ENCODE data around the gene C16orf96. TPM values are rescaled to one million over a fixed set of nuclear protein-coding genes. Genes with fewer than 3 reads are reported as not detected.
A peak's percentile ranks its signal among the peaks of the same experiment; 100 is the strongest.

Gene C16orf96
- total RNA-seq, 6 donors from 2014 or later, result 0.24 to 1.0 (median 0.46) TPM; not detected in 1

- no peak overlapping the region for H3K27ac ChIP-seq
- TF ChIP-seq CTCF (IDR thresholded peaks at IDR 0.05) (no peak), POLR2AphosphoS5 (IDR thresholded peaks at IDR 0.05) (no peak), POLR2A (IDR thresholded peaks at IDR 0.05) (no peak), EP300 (IDR thresholded peaks at IDR 0.05) (no peak)
- 88% methylated on average over 10 of the region's 10 CpGs for WGBS, 2 donors
Observed at GRCh38 chr16:4599037-4599436, 42.9 kb downstream of the C16orf96 start.

GRCh38 chr16:4599545-4599944 lies 43.4 kb downstream of the C16orf96 start:
- no peak for DNase-seq
- no peak for ATAC-seq (ENCODE audit: low FRiP score in 2 of 2)
- WGBS, 2 donors, result 87 to 94% methylated on average over 3 to 7 of the region's 8 CpGs
- H3K27me3 ChIP-seq, result no peaks in the 10 kb centered on the region
- TF ChIP-seq CTCF (IDR thresholded peaks at IDR 0.05) (no peak), POLR2AphosphoS5 (IDR thresholded peaks at IDR 0.05) (no peak), POLR2A (IDR thresholded peaks at IDR 0.05) (no peak), EP300 (IDR thresholded peaks at IDR 0.05) (no peak)
- H3K4me3 ChIP-seq, result no peak overlapping the region
- H3K4me1 ChIP-seq, result peaks cover 0 to 18% (median 10%) of the 10 kb centered on the region in 4 donors
- no peak overlapping the region for H3K27ac ChIP-seq
- H3K9me3 ChIP-seq, result no peaks in the 10 kb centered on the region
- H3K36me3 ChIP-seq, result no peaks in the 10 kb centered on the region

More at GRCh38 chr16:4599037-4599436, 42.9 kb downstream of the C16orf96 start:
- Histone ChIP-seq H3K9me3 (no peaks in the 10 kb centered on the region), H3K4me3 (no peak overlapping the region), H3K4me1 (peaks cover 0 to 18% (median 10%) of the 10 kb centered on the region in 4 donors), H3K27me3 (no peaks in the 10 kb centered on the region), H3K36me3 (no peaks in the 10 kb centered on the region)
- DNase-seq (no peak), ATAC-seq (ENCODE audit: low FRiP score in 2 of 2) (no peak)

GRCh38 chr16:4601036-4601863 lies 45.1 kb downstream of the C16orf96 start:
- Histone ChIP-seq H3K9me3 (no peaks in the 10 kb centered on the region), H3K36me3 (no peaks in the 10 kb centered on the region), H3K27ac (no peak overlapping the region), H3K4me1 (peaks cover 0 to 18% (median 10%) of the 10 kb centered on the region in 4 donors), H3K27me3 (no peaks in the 10 kb centered on the region), H3K4me3 (no peak overlapping the region)
- ATAC-seq (ENCODE audit: low FRiP score in 2 of 2) (peak in 1 of 2 donors; percentile 41), DNase-seq (no peak)
- 32 to 46% methylated on average over 18 of the region's 18 CpGs for WGBS, 2 donors
- no peak for TF ChIP-seq POLR2AphosphoS5 (IDR thresholded peaks at IDR 0.05)

GRCh38 chr16:4601864-4602186 lies 45.7 kb downstream of the C16orf96 start:
- no peaks in the 10 kb centered on the region for H3K9me3 ChIP-seq

More at GRCh38 chr16:4601864-4602186, 45.7 kb downstream of the C16orf96 start:
- Histone ChIP-seq H3K27ac (no peak overlapping the region), H3K4me1 (peaks cover 0 to 18% (median 10%) of the 10 kb centered on the region in 4 donors), H3K27me3 (no peaks in the 10 kb centered on the region), H3K4me3 (no peak overlapping the region), H3K36me3 (no peaks in the 10 kb centered on the region)
- DNase-seq (no peak), ATAC-seq (ENCODE audit: low FRiP score in 2 of 2) (no peak)
- TF ChIP-seq CTCF (IDR thresholded peaks at IDR 0.05) (no peak), POLR2A (IDR thresholded peaks at IDR 0.05) (no peak), POLR2AphosphoS5 (IDR thresholded peaks at IDR 0.05) (no peak), EP300 (IDR thresholded peaks at IDR 0.05) (no peak)
- WGBS, 2 donors, result 60 to 63% methylated on average over 6 of the region's 6 CpGs
